ENCODE results near the gene CNNM1. TPM values are rescaled to one million over a fixed set of nuclear protein-coding genes. Genes with fewer than 3 reads are reported as not detected.

Gene CNNM1
- total RNA-seq, 1 donor from 2014 or later, result 2.5 TPM

GRCh38 chr10:99331207-99331803 lies 2.1 kb downstream of the CNNM1 start:
- DNase-seq (ENCODE audit: low read depth), result no peak
- H3K4me1 Mint-ChIP-seq (ENCODE audit: low read depth, unreplicated experiment), result no peaks in the 10 kb centered on the region
- no peak for TF ChIP-seq EZH2 (IDR thresholded peaks at IDR 0.05; ENCODE audit: insufficient read depth, low read length)
- TF ChIP-seq, protein P1, sequence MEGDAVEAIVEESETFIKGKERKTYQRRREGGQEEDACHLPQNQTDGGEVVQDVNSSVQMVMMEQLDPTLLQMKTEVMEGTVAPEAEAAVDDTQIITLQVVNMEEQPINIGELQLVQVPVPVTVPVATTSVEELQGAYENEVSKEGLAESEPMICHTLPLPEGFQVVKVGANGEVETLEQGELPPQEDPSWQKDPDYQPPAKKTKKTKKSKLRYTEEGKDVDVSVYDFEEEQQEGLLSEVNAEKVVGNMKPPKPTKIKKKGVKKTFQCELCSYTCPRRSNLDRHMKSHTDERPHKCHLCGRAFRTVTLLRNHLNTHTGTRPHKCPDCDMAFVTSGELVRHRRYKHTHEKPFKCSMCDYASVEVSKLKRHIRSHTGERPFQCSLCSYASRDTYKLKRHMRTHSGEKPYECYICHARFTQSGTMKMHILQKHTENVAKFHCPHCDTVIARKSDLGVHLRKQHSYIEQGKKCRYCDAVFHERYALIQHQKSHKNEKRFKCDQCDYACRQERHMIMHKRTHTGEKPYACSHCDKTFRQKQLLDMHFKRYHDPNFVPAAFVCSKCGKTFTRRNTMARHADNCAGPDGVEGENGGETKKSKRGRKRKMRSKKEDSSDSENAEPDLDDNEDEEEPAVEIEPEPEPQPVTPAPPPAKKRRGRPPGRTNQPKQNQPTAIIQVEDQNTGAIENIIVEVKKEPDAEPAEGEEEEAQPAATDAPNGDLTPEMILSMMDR (IDR thresholded peaks at IDR 0.05; ENCODE audit: insufficient read depth, low read depth, low read length), result no peak
- Histone ChIP-seq H3K4me2 (ENCODE audit: low read length) (no peak overlapping the region), H3K27me3 (ENCODE audit: insufficient read depth, low read length) (peaks cover 31% of the 10 kb centered on the region), H3K4me1 (ENCODE audit: insufficient read depth, low read length) (no peaks in the 10 kb centered on the region), H3K36me3 (ENCODE audit: insufficient read depth, low read length) (no peaks in the 10 kb centered on the region), H3K9me3 (ENCODE audit: insufficient read depth, low read depth, low read length) (no peaks in the 10 kb centered on the region), H2AFZ (ENCODE audit: low read depth, low read length) (no peak overlapping the region), H3K4me3 (ENCODE audit: insufficient read depth, low read depth, low read length) (no peak overlapping the region), H3K27ac (ENCODE audit: low read depth, low read length) (no peak overlapping the region), H3K79me2 (ENCODE audit: insufficient read depth, low read length) (no peaks in the 10 kb centered on the region), H3K9ac (ENCODE audit: low read length) (no peak overlapping the region), H4K20me1 (ENCODE audit: insufficient read depth, low read length) (no peaks in the 10 kb centered on the region)
- peaks cover 18% of the 10 kb centered on the region for H3K27me3 Mint-ChIP-seq (ENCODE audit: low read depth, unreplicated experiment)
- no peaks in the 10 kb centered on the region for H3K36me3 Mint-ChIP-seq (ENCODE audit: low read depth, unreplicated experiment)
- peaks cover 2% of the 10 kb centered on the region for H3K9me3 Mint-ChIP-seq (ENCODE audit: unreplicated experiment)
- peak overlapping the region; percentile 77 for H3K4me3 Mint-ChIP-seq (ENCODE audit: unreplicated experiment)
- H3K27ac Mint-ChIP-seq (ENCODE audit: unreplicated experiment), result no peak overlapping the region
- FAIRE-seq, result no peak

DNA sequence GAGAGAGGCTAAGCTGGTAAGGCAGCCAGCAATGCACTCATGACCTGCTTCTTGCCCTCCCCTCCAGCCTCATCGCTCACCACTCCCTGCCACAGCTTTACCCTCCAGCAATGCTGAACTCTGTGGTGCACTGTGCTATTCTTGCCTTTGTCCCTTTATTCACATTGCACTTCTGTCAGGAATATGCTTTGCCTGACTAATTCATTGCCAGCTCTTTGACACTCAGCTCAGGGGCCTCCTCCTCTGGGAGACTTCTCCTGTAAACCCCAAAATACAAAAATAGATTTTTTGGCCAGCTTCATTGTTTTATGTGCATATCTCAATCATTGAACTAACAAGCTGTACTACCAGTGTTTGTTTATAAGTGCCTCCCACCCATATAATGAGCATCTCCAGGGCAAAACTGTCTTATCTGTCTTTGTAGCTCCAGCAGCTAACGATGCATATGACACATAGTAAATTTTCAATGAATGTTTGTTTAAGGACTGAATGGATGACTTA lies 8.2 kb downstream of the CNNM1 start:
- no peaks in the 10 kb centered on the region for H3K9me3 Mint-ChIP-seq (ENCODE audit: unreplicated experiment)
- no peak for DNase-seq (ENCODE audit: low read depth)
- H3K4me3 Mint-ChIP-seq (ENCODE audit: unreplicated experiment), result no peak overlapping the region
- Histone ChIP-seq H2AFZ (ENCODE audit: low read depth, low read length) (no peak overlapping the region), H3K27me3 (ENCODE audit: insufficient read depth, low read length) (peaks cover 5% of the 10 kb centered on the region), H3K4me3 (ENCODE audit: insufficient read depth, low read depth, low read length) (no peak overlapping the region), H3K4me1 (ENCODE audit: insufficient read depth, low read length) (no peaks in the 10 kb centered on the region), H4K20me1 (ENCODE audit: insufficient read depth, low read length) (no peaks in the 10 kb centered on the region), H3K79me2 (ENCODE audit: insufficient read depth, low read length) (no peaks in the 10 kb centered on the region), H3K27ac (ENCODE audit: low read depth, low read length) (no peak overlapping the region), H3K36me3 (ENCODE audit: insufficient read depth, low read length) (no peaks in the 10 kb centered on the region), H3K9me3 (ENCODE audit: insufficient read depth, low read depth, low read length) (no peaks in the 10 kb centered on the region), H3K9ac (ENCODE audit: low read length) (no peak overlapping the region), H3K4me2 (ENCODE audit: low read length) (no peak overlapping the region)
- peaks cover 19% of the 10 kb centered on the region for H3K4me1 Mint-ChIP-seq (ENCODE audit: low read depth, unreplicated experiment)
- H3K36me3 Mint-ChIP-seq (ENCODE audit: low read depth, unreplicated experiment), result no peaks in the 10 kb centered on the region
- no peak for FAIRE-seq
- TF ChIP-seq, protein P1 (IDR thresholded peaks at IDR 0.05; ENCODE audit: insufficient read depth, low read depth, low read length), result no peak
- no peak for TF ChIP-seq EZH2 (IDR thresholded peaks at IDR 0.05; ENCODE audit: insufficient read depth, low read length)
- H3K27me3 Mint-ChIP-seq (ENCODE audit: low read depth, unreplicated experiment), result peaks cover 3% of the 10 kb centered on the region
- peak overlapping the region; percentile 41 for H3K27ac Mint-ChIP-seq (ENCODE audit: unreplicated experiment)

DNA sequence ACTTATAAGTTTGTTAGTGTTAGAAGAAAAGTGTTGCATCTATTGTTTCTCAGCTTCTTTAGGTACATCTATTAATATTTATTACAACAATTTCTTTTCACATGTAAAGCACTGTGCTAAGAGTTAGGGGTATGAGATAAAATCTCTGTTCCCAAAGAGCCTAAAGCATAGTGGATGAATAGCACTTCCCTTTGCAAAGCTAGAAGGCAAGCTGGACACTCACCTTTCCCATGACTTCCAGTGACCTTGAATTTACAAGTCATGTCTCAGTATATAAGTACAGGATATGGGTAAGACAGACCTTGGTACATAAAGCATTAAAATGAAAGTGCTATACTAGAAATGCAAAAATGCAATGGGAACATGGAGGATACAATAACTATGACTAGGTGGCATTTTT lies 8.7 kb downstream of the CNNM1 start:
- no peaks in the 10 kb centered on the region for H3K9me3 ChIP-seq (ENCODE audit: insufficient read depth, low read depth, low read length)
- Mint-ChIP-seq H3K9me3 (ENCODE audit: unreplicated experiment) (no peaks in the 10 kb centered on the region), H3K4me3 (ENCODE audit: unreplicated experiment) (no peak overlapping the region), H3K4me1 (ENCODE audit: low read depth, unreplicated experiment) (peaks cover 19% of the 10 kb centered on the region), H3K27ac (ENCODE audit: unreplicated experiment) (no peak overlapping the region), H3K27me3 (ENCODE audit: low read depth, unreplicated experiment) (peaks cover 1% of the 10 kb centered on the region), H3K36me3 (ENCODE audit: low read depth, unreplicated experiment) (no peaks in the 10 kb centered on the region)
- no peak for DNase-seq (ENCODE audit: low read depth)
- H3K4me3 ChIP-seq (ENCODE audit: insufficient read depth, low read depth, low read length), result no peak overlapping the region
- H4K20me1 ChIP-seq (ENCODE audit: insufficient read depth, low read length), result no peaks in the 10 kb centered on the region
- TF ChIP-seq, protein P1 (IDR thresholded peaks at IDR 0.05; ENCODE audit: insufficient read depth, low read depth, low read length), result no peak
- no peak for TF ChIP-seq EZH2 (IDR thresholded peaks at IDR 0.05; ENCODE audit: insufficient read depth, low read length)
- no peak overlapping the region for H3K9ac ChIP-seq (ENCODE audit: low read length)
- H3K36me3 ChIP-seq (ENCODE audit: insufficient read depth, low read length), result no peaks in the 10 kb centered on the region
- H3K27ac ChIP-seq (ENCODE audit: low read depth, low read length), result no peak overlapping the region
- no peak overlapping the region for H2AFZ ChIP-seq (ENCODE audit: low read depth, low read length)
- H3K4me1 ChIP-seq (ENCODE audit: insufficient read depth, low read length), result no peaks in the 10 kb centered on the region
- H3K4me2 ChIP-seq (ENCODE audit: low read length), result no peak overlapping the region
- no peaks in the 10 kb centered on the region for H3K79me2 ChIP-seq (ENCODE audit: insufficient read depth, low read length)
- no peak for FAIRE-seq
- H3K27me3 ChIP-seq (ENCODE audit: insufficient read depth, low read length), result peaks cover 3% of the 10 kb centered on the region

Data from astrocyte (in vitro differentiated cells and primary cell).